NCI-H1105 treated with DMSO at 0.1 percent for 48 hours (cell line): Measurements from ENCODE around the gene AKIP1.
"Not testable (repeated sequence)": the region's sequence is repeated elsewhere in the genome, so short reads cannot be mapped to it uniquely, and the experiment has no call there.

ENCODE experiments used
- DNase-seq: peaks from one replicate; lab custom pipeline; 2025; lab: John Stamatoyannopoulos, UW

Gene AKIP1

GRCh38 chr11:8917157-8917825, 6.3 kb downstream of the AKIP1 start:
- DNase-seq, result no peak

- no peak for DNase-seq
These were observed 11.7 kb downstream of the AKIP1 start for GRCh38 chr11:8922691-8923090.

- DNase-seq, result no peak
These were observed 14.7 kb downstream of the AKIP1 start for GRCh38 chr11:8925711-8926110.

GRCh38 chr11:8926236-8926635, 15.2 kb downstream of the AKIP1 start:
- DNase-seq, result no peak

- DNase-seq, result no peak
These were observed 16.2 kb downstream of the AKIP1 start for GRCh38 chr11:8927233-8927632.

- DNase-seq, result no peak
These were observed 17.2 kb downstream of the AKIP1 start for GRCh38 chr11:8928205-8928604.

- DNase-seq, result no peak
These were observed 18.1 kb downstream of the AKIP1 start for GRCh38 chr11:8928981-8929615.

GRCh38 chr11:8930456-8931175, 19.6 kb downstream of the AKIP1 start:
- no peak for DNase-seq

- DNase-seq, result no peak
These were observed 21.7 kb downstream of the AKIP1 start, which contains the start of gene C11orf16 for GRCh38 chr11:8932564-8933180. C11orf16 (minus strand) TSS chr11:8932947; CDS start chr11:8932308, 639 bp downstream.

- DNase-seq, result no peak
These were observed 22.9 kb downstream of the AKIP1 start for GRCh38 chr11:8933931-8934330.

- no peak for DNase-seq
These were observed 23.9 kb downstream of the AKIP1 start for GRCh38 chr11:8934742-8935488.

GRCh38 chr11:8935789-8936188, 24.8 kb downstream of the AKIP1 start:
- not testable (repeated sequence) for DNase-seq

GRCh38 chr11:8937159-8937558, 26.2 kb downstream of the AKIP1 start:
- no peak for DNase-seq

GRCh38 chr11:8937659-8938058, 26.7 kb downstream of the AKIP1 start:
- no peak for DNase-seq

- DNase-seq, result no peak
These were observed 30.5 kb downstream of the AKIP1 start for GRCh38 chr11:8941341-8942103.

- no peak for DNase-seq
These were observed 31.6 kb downstream of the AKIP1 start, which contains the start of gene ASCL3 for GRCh38 chr11:8942518-8943066. ASCL3 (minus strand) TSS chr11:8943016; CDS start chr11:8938161, 4,855 bp downstream.

- no peak for DNase-seq
These were observed 36.4 kb downstream of the AKIP1 start for GRCh38 chr11:8947230-8947943.

- DNase-seq, result no peak
These were observed 37.9 kb downstream of the AKIP1 start for GRCh38 chr11:8948886-8949285.

GRCh38 chr11:8956860-8957259, 45.9 kb downstream of the AKIP1 start:
- no peak for DNase-seq

GRCh38 chr11:8959546-8960166, 48.7 kb downstream of the AKIP1 start:
- peak; percentile 29 for DNase-seq
